Activated T-cell treated with anti-CD3 and anti-CD28 coated beads for 48 hours (primary cell): ENCODE data around the gene TRABD2B.

Experiments used
- DNase-seq: peaks from one replicate; pipeline ENCODE4 v3.0.0-alpha.2; 2020; ENCODE audit warnings: low read depth

TRABD2B gene

DNA sequence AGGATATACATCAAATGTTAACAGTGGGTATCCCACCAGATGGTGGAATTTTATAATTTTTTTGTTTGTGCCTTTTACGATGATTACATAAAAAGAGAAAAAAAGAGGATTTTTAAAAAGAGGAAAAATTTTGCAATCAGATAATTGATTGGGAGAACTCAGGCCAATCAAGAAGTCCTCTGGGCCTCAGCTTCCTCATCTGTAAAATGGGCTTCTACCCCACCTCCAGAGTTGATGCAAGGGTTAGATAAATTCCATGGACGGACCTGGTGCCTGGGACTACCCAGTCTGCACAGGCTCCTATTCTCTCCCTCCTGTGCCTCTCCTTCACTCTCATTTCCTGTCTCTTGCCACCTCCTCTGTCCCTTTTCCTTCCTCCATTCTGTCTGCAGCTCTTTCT lies 88.9 kb downstream of the TRABD2B start:
- DNase-seq, result no peak

DNA sequence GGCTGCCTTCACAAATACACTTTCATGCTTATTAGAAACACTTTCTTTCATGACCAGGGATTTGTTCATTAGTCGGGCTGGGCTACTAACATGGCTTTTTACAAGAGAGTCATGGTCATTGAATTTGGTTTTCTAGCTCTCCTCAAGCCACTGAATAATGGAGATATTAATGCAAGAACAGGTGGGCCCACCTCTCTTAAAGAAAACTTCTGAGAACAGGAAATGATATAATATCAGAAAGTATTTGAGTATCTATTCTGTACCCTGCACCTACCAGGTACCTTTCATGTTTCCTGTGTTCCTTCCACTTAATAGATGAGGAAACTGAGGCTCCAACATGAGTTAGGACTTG lies 90.0 kb downstream of the TRABD2B start:
- DNase-seq, result no peak

DNA sequence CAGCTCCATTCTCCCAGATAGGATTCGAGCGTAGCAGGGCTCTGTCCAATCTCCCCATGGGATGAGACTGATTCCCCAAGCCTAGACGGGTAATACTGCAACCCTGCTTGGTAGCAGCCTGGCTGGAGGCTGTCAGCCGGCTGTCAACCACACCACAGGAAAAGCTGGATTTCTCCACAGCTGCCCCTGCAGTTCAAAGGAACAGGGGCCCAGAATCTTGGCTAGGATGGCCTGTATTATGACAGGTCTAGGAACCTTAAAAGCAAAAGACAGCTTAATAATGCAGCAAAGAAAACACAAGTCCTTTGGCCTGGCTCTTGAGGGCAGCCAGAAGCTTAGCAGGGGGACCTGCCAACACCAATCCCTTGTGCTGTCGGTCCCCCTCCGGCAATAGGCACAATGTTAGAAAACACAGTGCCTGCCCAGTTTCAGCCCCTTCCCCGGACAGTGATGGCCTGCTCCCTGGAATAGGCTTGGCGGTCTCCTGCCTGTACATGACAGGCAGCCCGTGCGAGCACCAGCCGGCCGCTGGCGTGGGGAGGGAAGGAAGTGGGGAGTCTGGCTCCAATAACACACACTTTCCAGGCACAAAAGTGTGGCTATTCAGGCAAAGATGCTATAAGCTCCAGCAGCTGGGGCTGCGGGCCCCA lies 90.5 kb downstream of the TRABD2B start:
- DNase-seq, result no peak

GRCh38 chr1:47906009-47906432 lies 91.2 kb downstream of the TRABD2B start:
- no peak for DNase-seq

DNA sequence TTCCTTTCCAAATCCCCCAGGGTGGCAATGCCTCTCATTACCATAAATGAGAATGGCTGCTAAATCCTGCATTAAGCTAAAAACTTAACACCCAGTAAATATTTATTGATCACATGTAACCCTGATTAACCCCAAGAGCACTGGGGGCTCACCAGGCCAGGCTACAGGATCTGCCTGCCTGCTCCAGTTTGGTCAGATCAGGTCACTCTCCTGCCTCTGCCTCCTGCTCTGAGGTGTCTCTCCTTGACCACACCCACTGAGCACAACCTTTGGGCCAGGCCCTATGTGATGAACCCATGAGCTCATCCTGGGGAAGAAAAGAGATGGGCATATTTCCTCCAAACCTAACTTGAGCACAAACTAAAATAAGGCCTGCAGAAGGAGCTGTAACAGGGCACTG lies 93.5 kb downstream of the TRABD2B start:
- DNase-seq, result no peak

GRCh38 chr1:47901001-47901575 lies 96.1 kb downstream of the TRABD2B start:
- no peak for DNase-seq

- no peak for DNase-seq
These were observed 98.9 kb downstream of the TRABD2B start for GRCh38 chr1:47898133-47898845.

- no peak for DNase-seq
These were observed 101.7 kb downstream of the TRABD2B start for GRCh38 chr1:47895279-47896125.

GRCh38 chr1:47894410-47895278 lies 102.5 kb downstream of the TRABD2B start:
- DNase-seq, result no peak

GRCh38 chr1:47893412-47893811 lies 103.8 kb downstream of the TRABD2B start:
- DNase-seq, result no peak

GRCh38 chr1:47890779-47891178 lies 106.4 kb downstream of the TRABD2B start:
- DNase-seq, result no peak

DNA sequence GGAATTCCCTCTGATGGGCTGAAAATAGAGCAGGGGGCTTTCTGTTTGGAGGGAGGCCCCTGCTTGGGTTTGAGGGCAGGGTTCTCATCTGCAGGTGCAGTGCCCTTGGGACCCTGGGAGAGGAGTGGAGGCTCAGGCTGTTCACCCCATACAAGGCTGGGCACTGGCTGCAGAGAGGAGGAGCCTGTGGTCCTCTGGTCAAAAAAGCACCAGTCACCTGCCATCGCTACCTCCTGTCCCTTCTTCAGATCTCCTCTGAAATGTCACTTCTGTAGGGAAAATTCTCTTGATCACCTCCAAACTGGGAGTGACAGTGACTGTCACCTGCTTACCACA lies 108.9 kb downstream of the TRABD2B start:
- no peak for DNase-seq

DNA sequence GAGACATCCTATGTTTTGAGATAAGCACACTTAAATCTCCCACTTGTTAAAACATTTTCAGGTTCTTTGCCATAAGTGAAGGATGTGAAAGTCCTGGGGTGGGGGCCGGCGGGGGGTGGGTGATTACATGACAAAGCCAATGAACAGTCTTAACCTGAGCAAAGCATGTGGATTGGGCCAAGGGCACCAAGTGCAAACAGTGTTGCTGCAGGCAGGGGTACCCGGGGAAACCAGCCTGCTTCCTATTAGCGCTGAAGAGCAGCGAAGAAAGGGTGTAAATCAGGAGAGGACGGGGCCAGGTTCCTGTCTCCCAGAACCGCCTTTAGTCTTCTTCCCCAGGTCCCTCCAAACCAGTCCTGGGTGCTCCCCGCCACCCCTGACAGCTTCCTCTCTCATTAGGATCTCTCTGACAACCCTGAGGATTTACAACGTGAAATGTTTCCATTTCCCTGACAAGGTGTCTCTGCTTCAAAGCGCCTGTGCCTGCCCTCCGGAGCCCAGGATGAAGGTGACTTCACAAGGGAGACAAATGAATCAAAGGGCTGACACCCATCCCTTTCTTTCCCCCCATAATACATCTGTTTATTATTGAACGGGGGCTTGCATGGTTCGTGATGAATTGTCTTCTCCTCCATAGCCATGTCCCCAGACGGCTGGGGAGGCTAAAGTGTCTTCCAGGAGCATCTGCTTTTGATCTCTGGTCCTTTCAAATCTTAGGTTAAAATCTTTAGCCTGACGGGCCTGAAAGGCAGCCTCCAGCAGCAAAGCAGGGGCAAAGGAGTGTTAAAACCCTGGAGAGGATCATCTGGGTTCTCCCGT lies 109.5 kb downstream of the TRABD2B start:
- DNase-seq, result no peak

GRCh38 chr1:47887060-47887459 lies 110.1 kb downstream of the TRABD2B start:
- DNase-seq, result no peak

GRCh38 chr1:47886141-47886540 lies 111.0 kb downstream of the TRABD2B start:
- no peak for DNase-seq

GRCh38 chr1:47885062-47885830 lies 111.9 kb downstream of the TRABD2B start:
- DNase-seq, result no peak

GRCh38 chr1:47883963-47884362 lies 113.2 kb downstream of the TRABD2B start:
- no peak for DNase-seq

DNA sequence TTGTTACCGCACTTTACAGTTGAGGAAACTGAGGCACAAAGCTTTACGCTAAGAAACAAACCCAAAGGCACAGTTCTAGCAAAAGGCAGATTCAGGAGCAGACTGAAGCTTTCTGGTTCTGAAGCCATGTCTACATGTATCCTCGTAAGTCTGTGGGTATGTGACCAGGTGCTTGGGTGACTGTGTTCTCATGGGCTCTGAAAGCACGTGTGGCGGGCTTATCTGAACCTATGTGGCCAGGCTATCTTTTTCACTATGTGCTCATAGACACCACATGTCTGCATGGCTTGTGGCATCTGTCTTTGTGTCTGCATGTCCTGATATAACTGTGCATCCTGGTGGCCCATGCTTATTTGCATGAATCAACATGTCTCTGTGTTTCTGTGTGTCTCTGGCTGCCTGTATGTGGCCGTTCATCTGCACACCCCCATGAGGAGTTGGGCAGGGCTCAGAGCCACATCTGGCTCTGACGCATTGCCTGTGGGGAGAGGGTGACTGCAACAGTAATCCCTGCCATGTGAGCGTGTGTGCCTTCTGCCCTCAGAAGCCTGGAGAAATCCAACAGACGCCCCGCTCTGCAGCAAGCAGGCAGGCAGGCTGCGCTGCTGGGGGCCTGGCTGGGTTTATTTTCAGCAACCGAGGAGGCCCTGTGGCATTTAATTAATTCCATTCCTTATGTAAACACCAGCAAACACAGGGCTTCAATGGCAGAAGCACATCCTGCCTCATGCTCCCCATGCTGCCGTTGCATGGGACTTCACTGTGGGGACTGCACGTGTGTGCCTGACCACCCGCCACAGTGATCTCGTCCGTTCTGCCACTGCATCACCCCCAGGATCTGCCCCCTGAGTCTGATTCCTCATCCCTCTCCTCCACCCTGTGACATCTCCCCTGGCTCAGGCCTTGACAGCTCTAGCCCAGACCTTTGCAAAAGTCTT lies 115.4 kb downstream of the TRABD2B start:
- no peak for DNase-seq

GRCh38 chr1:47876587-47876963 lies 120.6 kb downstream of the TRABD2B start:
- no peak for DNase-seq
